ENCODE data around the gene CCL13. TPM values are rescaled to one million over a fixed set of nuclear protein-coding genes. Genes with fewer than 3 reads are reported as not detected.

CCL13 gene
- not detected in 2 replicates for total RNA-seq (ENCODE audit: low replicate concordance)
- long read RNA-seq = 0 reads

- H3K27me3 Mint-ChIP-seq = peaks cover 23% of the 10 kb centered on the region
- no peak for TF ChIP-seq CTCF (conservative IDR thresholded peaks at IDR 0.05)
- no peak within 1 kb of the TSS for H3K27ac Mint-ChIP-seq
These were observed at the start of gene CCL13 for GRCh38 chr17:34356194-34356593. Gene CCL13, plus strand, starts transcription at chr17:34356480. Its CDS starts 47 bp downstream, at chr17:34356527.

GRCh38 chr17:34307110-34307509 is 49.2 kb upstream of the CCL13 start:
- TF ChIP-seq CTCF (conservative IDR thresholded peaks at IDR 0.05) = no peak
- Mint-ChIP-seq H3K27ac (no peak overlapping the region), H3K4me1 (ENCODE audit: unreplicated experiment) (peaks cover 3% of the 10 kb centered on the region), H3K9me3 (no peaks in the 10 kb centered on the region), H3K4me3 (no peak overlapping the region), H3K36me3 (no peaks in the 10 kb centered on the region), H3K27me3 (peaks cover 6% of the 10 kb centered on the region)
- no peak for DNase-seq (ENCODE audit: extremely low spot score, unreplicated experiment)

More at GRCh38 chr17:34356194-34356593, at the start of gene CCL13:
- no peaks in the 10 kb centered on the region for H3K36me3 Mint-ChIP-seq
- H3K9me3 Mint-ChIP-seq = no peaks in the 10 kb centered on the region
- H3K4me1 Mint-ChIP-seq (ENCODE audit: unreplicated experiment) = no peaks in the 10 kb centered on the region
- no peak within 1 kb of the TSS for H3K4me3 Mint-ChIP-seq
- no peak for DNase-seq (ENCODE audit: extremely low spot score, unreplicated experiment)

GRCh38 chr17:34308371-34308770 is 47.9 kb upstream of the CCL13 start:
- Mint-ChIP-seq H3K4me3 (no peak overlapping the region), H3K27ac (no peak overlapping the region), H3K4me1 (ENCODE audit: unreplicated experiment) (peaks cover 6% of the 10 kb centered on the region), H3K9me3 (no peaks in the 10 kb centered on the region), H3K27me3 (peaks cover 9% of the 10 kb centered on the region), H3K36me3 (no peaks in the 10 kb centered on the region)
- no peak for TF ChIP-seq CTCF (conservative IDR thresholded peaks at IDR 0.05)
- no peak for DNase-seq (ENCODE audit: extremely low spot score, unreplicated experiment)

- H3K27me3 Mint-ChIP-seq = peaks cover 18% of the 10 kb centered on the region
- TF ChIP-seq CTCF (conservative IDR thresholded peaks at IDR 0.05) = no peak
- H3K4me3 Mint-ChIP-seq = no peak overlapping the region
- H3K36me3 Mint-ChIP-seq = no peaks in the 10 kb centered on the region
- H3K27ac Mint-ChIP-seq = no peak overlapping the region
- H3K4me1 Mint-ChIP-seq (ENCODE audit: unreplicated experiment) = peaks cover 6% of the 10 kb centered on the region
- no peak for DNase-seq (ENCODE audit: extremely low spot score, unreplicated experiment)
- H3K9me3 Mint-ChIP-seq = no peaks in the 10 kb centered on the region
These were observed 45.0 kb upstream of the CCL13 start for GRCh38 chr17:34311291-34311690.

- no peak for DNase-seq (ENCODE audit: extremely low spot score, unreplicated experiment)
- Mint-ChIP-seq H3K4me3 (no peak overlapping the region), H3K9me3 (no peaks in the 10 kb centered on the region), H3K36me3 (no peaks in the 10 kb centered on the region), H3K4me1 (ENCODE audit: unreplicated experiment) (peaks cover 6% of the 10 kb centered on the region), H3K27ac (peak overlapping the region; percentile 37), H3K27me3 (peaks cover 14% of the 10 kb centered on the region)
- TF ChIP-seq CTCF (conservative IDR thresholded peaks at IDR 0.05) = no peak
These were observed 44.2 kb upstream of the CCL13 start for GRCh38 chr17:34312080-34312479.

GRCh38 chr17:34313164-34313563 is 43.1 kb upstream of the CCL13 start:
- no peak for DNase-seq (ENCODE audit: extremely low spot score, unreplicated experiment)
- TF ChIP-seq CTCF (conservative IDR thresholded peaks at IDR 0.05) = no peak
- Mint-ChIP-seq H3K36me3 (no peaks in the 10 kb centered on the region), H3K27ac (no peak overlapping the region), H3K27me3 (peaks cover 14% of the 10 kb centered on the region), H3K4me3 (no peak overlapping the region), H3K4me1 (ENCODE audit: unreplicated experiment) (peaks cover 6% of the 10 kb centered on the region), H3K9me3 (no peaks in the 10 kb centered on the region)
